Smooth muscle cell (in vitro differentiated cells): ENCODE data around the gene MARVELD3. TPM values are rescaled to one million over a fixed set of nuclear protein-coding genes. Genes with fewer than 3 reads are reported as not detected.
"Not testable (repeated sequence)": the region's sequence is repeated elsewhere in the genome, so short reads cannot be mapped to it uniquely, and the experiment has no call there.

Source experiments
- DNase-seq: peaks from one replicate; lab custom pipeline; 2025; ENCODE audit not compliant: unreplicated experiment; lab: John Stamatoyannopoulos, UW
- H2AFZ ChIP-seq: fragments of 200-600 bp; sonication (generic); 2 replicates; pipeline ENCODE4 v1.6.0; 2016; ENCODE audit warnings: antibody characterized with exemption, low read depth, mild to moderate bottlenecking
- H3F3A ChIP-seq: fragments of 200-600 bp; sonication (generic); 2 replicates; pipeline ENCODE4 v1.6.0; 2017; ENCODE audit warnings: antibody characterized with exemption, low read depth
- H3K27ac ChIP-seq: fragments of 200-600 bp; sonication (generic); 2 replicates; pipeline ENCODE4 v1.5.1; 2016; ENCODE audit warnings: low read depth, mild to moderate bottlenecking
- H3K27me3 ChIP-seq: fragments of 200-600 bp; sonication (generic); 2 replicates; pipeline ENCODE4 v1.6.1; 2016; ENCODE audit warnings: low read depth, mild to moderate bottlenecking
- H3K36me3 ChIP-seq: fragments of 200-600 bp; sonication (generic); 2 replicates; pipeline ENCODE4 v1.5.1; 2016; ENCODE audit warnings: low read depth
- H3K4me1 ChIP-seq: fragments of 200-600 bp; sonication (generic); 2 replicates; pipeline ENCODE4 v1.5.1; 2016; ENCODE audit warnings: low read depth
- H3K4me2 ChIP-seq: fragments of 200-600 bp; sonication (generic); 2 replicates; pipeline ENCODE4 v1.6.0; 2016; ENCODE audit warnings: mild to moderate bottlenecking
- H3K4me3 ChIP-seq: fragments of 200-600 bp; sonication (generic); 2 replicates; pipeline ENCODE4 v1.5.1; 2016; ENCODE audit warnings: mild to moderate bottlenecking
- H3K79me2 ChIP-seq: fragments of 200-600 bp; sonication (generic); 2 replicates; pipeline ENCODE4 v1.6.0; 2016; ENCODE audit warnings: low read depth, mild to moderate bottlenecking
- H3K9ac ChIP-seq: fragments of 200-600 bp; sonication (generic); 2 replicates; pipeline ENCODE4 v1.6.0; 2016; ENCODE audit warnings: low read depth
- H3K9me3 ChIP-seq: fragments of 200-600 bp; sonication (generic); replicated peaks from 2 replicates; pipeline ENCODE4 v1.5.1; 2016; ENCODE audit warnings: low read depth
- H4K20me1 ChIP-seq: fragments of 200-600 bp; sonication (generic); 2 replicates; pipeline ENCODE4 v1.6.0; 2016; ENCODE audit warnings: low read depth
- CTCF ChIP-seq: fragments of 200-600 bp; sonication (generic); IDR thresholded peaks from 2 replicates; pipeline ENCODE4 v1.5.1; 2017; ENCODE audit warnings: borderline replicate concordance, mild to moderate bottlenecking, antibody characterized with exemption; ENCODE audit not compliant: insufficient read depth, poor library complexity, severe bottlenecking
- WGBS: methylation state at CpG from one replicate; pipeline ENCODE4 v1.1.7; 2016; ENCODE audit warnings: low lambda C conversion rate; 5-methylcytosine and 5-hydroxymethylcytosine counted together
- polyA plus RNA-seq: library from polyadenylated mRNA; unstranded; fragments of >200 nt; fragmentation: Nextera tagmentation; extraction: Ambion mirVana; gene quantifications from 2 replicates; pipeline ENCODE4 v1.2.1, GENCODE V29; 2016
- total RNA-seq: library from RNA; depleted of rRNA; stranded (reverse); fragments of >200 nt; gene quantifications from 2 replicates; pipeline ENCODE4 v1.2.3, GENCODE V29; 2014

MARVELD3 gene
- total and polyA plus RNA-seq, 2 experiments from 2014 or later: 1.5 to 2.4 TPM

- Histone ChIP-seq H3K4me2 (peak overlapping the region; percentile 79), H3K27ac (no peak overlapping the region), H3K9me3 (no peaks in the 10 kb centered on the region), H3K36me3 (no peaks in the 10 kb centered on the region), H2AFZ (no peak overlapping the region), H3K79me2 (no peaks in the 10 kb centered on the region), H3K4me3 (no peak overlapping the region), H3K4me1 (no peaks in the 10 kb centered on the region), H3F3A (no peaks in the 10 kb centered on the region), H4K20me1 (no peaks in the 10 kb centered on the region), H3K9ac (no peak overlapping the region), H3K27me3 (no peaks in the 10 kb centered on the region)
- 28% methylated on average over 19 of the region's 19 CpGs for WGBS
- DNase-seq: peak; percentile 24
- peak; percentile 88 for TF ChIP-seq CTCF
Observed at GRCh38 chr16:71610936-71611871, 14.8 kb upstream of the MARVELD3 start.

GRCh38 chr16:71614956-71615355, 11.0 kb upstream of the MARVELD3 start:
- H3K4me1 ChIP-seq, H3K36me3 ChIP-seq, H3K9me3 ChIP-seq, DNase-seq, H3F3A ChIP-seq, H3K4me3 ChIP-seq, H3K27ac ChIP-seq, H4K20me1 ChIP-seq, H3K4me2 ChIP-seq, H2AFZ ChIP-seq, H3K27me3 ChIP-seq, H3K79me2 ChIP-seq, H3K9ac ChIP-seq: not testable (repeated sequence)
- WGBS: 84% methylated on average over 7 of the region's 8 CpGs

DNA sequence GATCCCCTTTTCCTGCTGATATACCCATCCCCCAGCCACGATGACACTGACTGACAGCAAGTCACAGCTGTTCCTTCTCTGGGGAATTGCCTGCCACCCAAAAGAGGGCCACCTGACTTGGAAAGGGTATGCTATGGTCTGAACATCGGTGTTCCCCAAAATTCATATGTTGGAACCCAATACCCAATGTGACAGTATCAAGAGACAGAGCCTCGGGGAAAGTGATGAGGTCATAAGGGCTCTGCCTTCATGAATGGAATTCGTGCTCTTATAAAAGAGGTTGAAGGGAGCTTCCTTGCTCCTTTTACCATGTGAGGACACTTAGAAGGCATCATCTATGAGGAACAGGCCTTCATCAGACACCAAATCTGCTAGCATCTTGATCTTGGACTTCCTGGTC, 7.6 kb upstream of the MARVELD3 start:
- Histone ChIP-seq H3K4me1 (no peaks in the 10 kb centered on the region), H4K20me1 (no peaks in the 10 kb centered on the region), H3K4me2 (no peak overlapping the region), H3F3A (no peaks in the 10 kb centered on the region), H3K4me3 (no peak overlapping the region), H3K9me3 (no peaks in the 10 kb centered on the region), H3K27me3 (peaks cover 7% of the 10 kb centered on the region), H3K79me2 (no peaks in the 10 kb centered on the region), H3K36me3 (no peaks in the 10 kb centered on the region), H2AFZ (no peak overlapping the region), H3K9ac (no peak overlapping the region), H3K27ac (no peak overlapping the region)
- WGBS: 85% methylated on average over 4 of the region's 4 CpGs
- no peak for DNase-seq
- TF ChIP-seq CTCF: no peak

DNA sequence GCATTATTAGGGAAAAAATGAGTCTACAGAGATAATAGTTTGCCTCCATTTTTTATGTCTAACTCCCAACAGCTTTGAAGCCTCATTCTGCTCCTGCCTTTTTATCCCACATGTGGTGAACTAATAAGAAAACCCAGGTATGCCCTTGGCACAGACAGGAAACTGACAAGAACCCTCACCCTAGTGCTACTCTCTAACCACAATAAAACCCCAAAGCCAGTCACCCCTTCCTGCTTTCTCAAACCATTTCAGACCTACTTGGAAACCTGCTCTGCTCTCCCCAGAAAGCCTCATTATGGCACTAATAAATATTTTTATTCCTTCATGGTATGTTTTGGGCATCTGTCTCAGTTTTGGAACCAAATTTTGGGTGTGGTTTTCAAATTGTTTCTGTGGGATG, 3.9 kb upstream of the MARVELD3 start:
- Histone ChIP-seq H3K4me2 (no peak overlapping the region), H3K4me1 (no peaks in the 10 kb centered on the region), H3K4me3 (no peak overlapping the region), H3F3A (no peaks in the 10 kb centered on the region), H3K27ac (no peak overlapping the region), H3K27me3 (peaks cover 38% of the 10 kb centered on the region), H2AFZ (no peak overlapping the region), H3K9me3 (no peaks in the 10 kb centered on the region), H3K36me3 (no peaks in the 10 kb centered on the region), H3K9ac (no peak overlapping the region), H4K20me1 (no peaks in the 10 kb centered on the region), H3K79me2 (no peaks in the 10 kb centered on the region)
- DNase-seq: no peak
- TF ChIP-seq CTCF: no peak
